ENCODE results near the gene ADAP1. TPM values are rescaled to one million over a fixed set of nuclear protein-coding genes. Genes with fewer than 3 reads are reported as not detected.

Gene ADAP1
- total RNA-seq, 1 donor from 2014 or later, result 0.30 TPM

- no peaks in the 10 kb centered on the region for H3K36me3 Mint-ChIP-seq
Observed at GRCh38 chr7:985127-985416, 30.6 kb upstream of the ADAP1 start.

DNA sequence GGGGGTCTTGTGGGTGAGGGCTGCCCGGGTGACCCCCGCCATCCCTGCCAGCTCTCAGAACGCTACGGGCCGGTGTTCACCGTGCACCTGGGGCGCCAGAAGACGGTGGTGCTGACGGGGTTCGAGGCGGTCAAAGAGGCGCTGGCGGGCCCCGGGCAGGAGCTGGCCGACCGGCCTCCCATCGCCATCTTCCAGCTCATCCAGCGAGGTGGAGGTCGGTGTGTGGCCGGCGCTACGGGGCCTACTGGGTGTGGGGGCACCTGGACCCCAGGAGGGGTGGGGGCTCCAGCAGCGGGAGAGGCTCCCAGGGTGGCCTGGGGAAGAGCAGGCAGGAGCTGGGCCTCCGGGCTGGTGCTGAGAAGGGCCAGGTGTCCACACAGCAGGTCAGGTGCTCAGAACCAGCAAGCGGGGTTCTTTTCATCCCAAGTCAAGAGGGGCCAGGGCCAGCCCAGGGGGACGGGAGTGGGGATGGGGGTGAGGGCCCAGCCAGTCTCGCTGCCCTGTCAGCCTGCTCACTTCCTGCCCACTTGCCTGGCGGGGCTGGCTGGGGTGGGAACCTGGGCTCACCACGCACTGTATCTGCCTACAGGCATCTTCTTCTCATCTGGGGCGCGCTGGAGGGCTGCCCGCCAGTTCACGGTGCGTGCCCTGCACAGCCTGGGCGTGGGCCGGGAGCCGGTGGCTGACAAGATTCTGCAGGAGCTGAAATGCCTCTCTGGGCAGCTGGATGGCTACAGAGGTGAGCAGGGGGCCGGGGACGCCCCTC is 30.1 kb upstream of the ADAP1 start:
- H3K27ac ChIP-seq, result no peak overlapping the region
- no peaks in the 10 kb centered on the region for H3K79me2 ChIP-seq (ENCODE audit: low read depth)

More at GRCh38 chr7:985127-985416, 30.6 kb upstream of the ADAP1 start:
- H4K20me1 ChIP-seq (ENCODE audit: low read depth), result no peaks in the 10 kb centered on the region
- no peak overlapping the region for H3K27ac Mint-ChIP-seq
- H3K27me3 ChIP-seq, result no peaks in the 10 kb centered on the region
- H3K36me3 ChIP-seq, result no peaks in the 10 kb centered on the region
- no peak overlapping the region for H3K4me2 ChIP-seq
- no peak overlapping the region for H2AFZ ChIP-seq (replicated peaks)
- no peak for TF ChIP-seq EZH2phosphoT487 (IDR thresholded peaks at IDR 0.05)
- no peak for TF ChIP-seq EZH2 (IDR thresholded peaks at IDR 0.05)
- TF ChIP-seq, protein P1, sequence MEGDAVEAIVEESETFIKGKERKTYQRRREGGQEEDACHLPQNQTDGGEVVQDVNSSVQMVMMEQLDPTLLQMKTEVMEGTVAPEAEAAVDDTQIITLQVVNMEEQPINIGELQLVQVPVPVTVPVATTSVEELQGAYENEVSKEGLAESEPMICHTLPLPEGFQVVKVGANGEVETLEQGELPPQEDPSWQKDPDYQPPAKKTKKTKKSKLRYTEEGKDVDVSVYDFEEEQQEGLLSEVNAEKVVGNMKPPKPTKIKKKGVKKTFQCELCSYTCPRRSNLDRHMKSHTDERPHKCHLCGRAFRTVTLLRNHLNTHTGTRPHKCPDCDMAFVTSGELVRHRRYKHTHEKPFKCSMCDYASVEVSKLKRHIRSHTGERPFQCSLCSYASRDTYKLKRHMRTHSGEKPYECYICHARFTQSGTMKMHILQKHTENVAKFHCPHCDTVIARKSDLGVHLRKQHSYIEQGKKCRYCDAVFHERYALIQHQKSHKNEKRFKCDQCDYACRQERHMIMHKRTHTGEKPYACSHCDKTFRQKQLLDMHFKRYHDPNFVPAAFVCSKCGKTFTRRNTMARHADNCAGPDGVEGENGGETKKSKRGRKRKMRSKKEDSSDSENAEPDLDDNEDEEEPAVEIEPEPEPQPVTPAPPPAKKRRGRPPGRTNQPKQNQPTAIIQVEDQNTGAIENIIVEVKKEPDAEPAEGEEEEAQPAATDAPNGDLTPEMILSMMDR (IDR thresholded peaks at IDR 0.05), result no peak
- H3K79me2 ChIP-seq (ENCODE audit: low read depth), result no peaks in the 10 kb centered on the region
- no peak for DNase-seq (ENCODE audit: low spot score)
- H3K4me1 ChIP-seq, result peaks cover 14% of the 10 kb centered on the region
- peaks cover 3% of the 10 kb centered on the region for H3K27me3 Mint-ChIP-seq (ENCODE audit: insufficient read depth, low read depth)
- no peaks in the 10 kb centered on the region for H3K9me3 Mint-ChIP-seq
- no peaks in the 10 kb centered on the region for H3K9me3 ChIP-seq (ENCODE audit: low read depth)
- H3K4me3 ChIP-seq, result no peak overlapping the region
- H3K4me1 Mint-ChIP-seq, result peaks cover 3% of the 10 kb centered on the region
- no peak overlapping the region for H3K9ac ChIP-seq
- H3K27ac ChIP-seq, result no peak overlapping the region
- no peak overlapping the region for H3K4me3 Mint-ChIP-seq
- H3F3A ChIP-seq (ENCODE audit: low read depth), result no peaks in the 10 kb centered on the region

DNA sequence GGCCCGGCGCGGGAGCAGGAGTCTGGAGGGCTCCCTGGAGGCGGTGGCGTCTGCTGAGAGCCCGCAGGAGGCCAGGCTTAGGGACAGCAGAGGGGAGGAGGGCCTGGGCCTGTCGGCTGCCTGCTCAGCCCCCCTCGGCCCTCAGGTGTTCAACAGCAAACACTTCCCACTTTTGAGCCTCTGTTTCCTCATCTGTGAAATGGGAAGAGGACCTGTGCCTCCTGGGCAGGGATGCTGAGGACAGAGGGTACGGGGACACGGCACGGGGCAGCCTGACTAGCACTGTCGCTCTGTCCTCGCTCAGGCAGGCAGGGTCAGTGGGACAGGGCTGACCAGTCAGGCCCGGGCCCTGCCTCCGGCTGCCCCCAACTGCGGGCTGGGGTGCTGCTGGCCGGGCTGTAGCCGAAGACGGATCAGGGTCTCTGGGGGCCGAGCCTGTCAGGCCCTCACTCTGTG is 29.2 kb upstream of the ADAP1 start:
- no peak overlapping the region for H3K4me2 ChIP-seq
- Mint-ChIP-seq H3K4me3 (no peak overlapping the region), H3K4me1 (peaks cover 6% of the 10 kb centered on the region), H3K9me3 (no peaks in the 10 kb centered on the region), H3K36me3 (no peaks in the 10 kb centered on the region), H3K27ac (no peak overlapping the region), H3K27me3 (ENCODE audit: insufficient read depth, low read depth) (peaks cover 4% of the 10 kb centered on the region)
- peaks cover 14% of the 10 kb centered on the region for H3K4me1 ChIP-seq
- no peaks in the 10 kb centered on the region for H3K79me2 ChIP-seq (ENCODE audit: low read depth)
- no peak overlapping the region for H3K9ac ChIP-seq
- H3K27me3 ChIP-seq, result no peaks in the 10 kb centered on the region
- H3K9me3 ChIP-seq (ENCODE audit: low read depth), result no peaks in the 10 kb centered on the region
- no peak overlapping the region for H3K27ac ChIP-seq
- DNase-seq (ENCODE audit: low spot score), result no peak
- H3K36me3 ChIP-seq, result no peaks in the 10 kb centered on the region
- TF ChIP-seq EZH2phosphoT487 (IDR thresholded peaks at IDR 0.05) (no peak), EZH2 (IDR thresholded peaks at IDR 0.05) (no peak)
- TF ChIP-seq, protein P1 (IDR thresholded peaks at IDR 0.05), result no peak
- H4K20me1 ChIP-seq (ENCODE audit: low read depth), result no peaks in the 10 kb centered on the region
- no peaks in the 10 kb centered on the region for H3F3A ChIP-seq (ENCODE audit: low read depth)
- H2AFZ ChIP-seq (replicated peaks), result no peak overlapping the region
- no peak overlapping the region for H3K4me3 ChIP-seq

More for the DNA sequence above, 30.1 kb upstream of the ADAP1 start:
- TF ChIP-seq EZH2 (IDR thresholded peaks at IDR 0.05) (no peak), EZH2phosphoT487 (IDR thresholded peaks at IDR 0.05) (no peak)
- TF ChIP-seq, protein P1 (IDR thresholded peaks at IDR 0.05), result no peak
- H3K9me3 Mint-ChIP-seq, result no peaks in the 10 kb centered on the region
- H3K9me3 ChIP-seq (ENCODE audit: low read depth), result no peaks in the 10 kb centered on the region
- no peak overlapping the region for H3K9ac ChIP-seq
- peaks cover 3% of the 10 kb centered on the region for H3K4me1 Mint-ChIP-seq
- H3F3A ChIP-seq (ENCODE audit: low read depth), result no peaks in the 10 kb centered on the region
- H3K27me3 ChIP-seq, result no peaks in the 10 kb centered on the region
- peaks cover 17% of the 10 kb centered on the region for H3K4me1 ChIP-seq
- H3K27ac Mint-ChIP-seq, result no peak overlapping the region
- no peak overlapping the region for H3K4me3 ChIP-seq
- H3K36me3 ChIP-seq, result no peaks in the 10 kb centered on the region
- H3K36me3 Mint-ChIP-seq, result no peaks in the 10 kb centered on the region
- H4K20me1 ChIP-seq (ENCODE audit: low read depth), result no peaks in the 10 kb centered on the region
- H2AFZ ChIP-seq (replicated peaks), result no peak overlapping the region
- H3K4me2 ChIP-seq, result no peak overlapping the region
- DNase-seq (ENCODE audit: low spot score), result no peak
- H3K4me3 Mint-ChIP-seq, result no peak overlapping the region
- H3K27me3 Mint-ChIP-seq (ENCODE audit: insufficient read depth, low read depth), result peaks cover 3% of the 10 kb centered on the region
